ENCODE measurements around the gene C1orf159. TPM values are rescaled to one million over a fixed set of nuclear protein-coding genes. Genes with fewer than 3 reads are reported as not detected.
A peak's percentile ranks its signal among the peaks of the same experiment; 100 is the strongest.

The C1orf159 gene
- total RNA-seq, 1 donor: 14.5 TPM

DNA sequence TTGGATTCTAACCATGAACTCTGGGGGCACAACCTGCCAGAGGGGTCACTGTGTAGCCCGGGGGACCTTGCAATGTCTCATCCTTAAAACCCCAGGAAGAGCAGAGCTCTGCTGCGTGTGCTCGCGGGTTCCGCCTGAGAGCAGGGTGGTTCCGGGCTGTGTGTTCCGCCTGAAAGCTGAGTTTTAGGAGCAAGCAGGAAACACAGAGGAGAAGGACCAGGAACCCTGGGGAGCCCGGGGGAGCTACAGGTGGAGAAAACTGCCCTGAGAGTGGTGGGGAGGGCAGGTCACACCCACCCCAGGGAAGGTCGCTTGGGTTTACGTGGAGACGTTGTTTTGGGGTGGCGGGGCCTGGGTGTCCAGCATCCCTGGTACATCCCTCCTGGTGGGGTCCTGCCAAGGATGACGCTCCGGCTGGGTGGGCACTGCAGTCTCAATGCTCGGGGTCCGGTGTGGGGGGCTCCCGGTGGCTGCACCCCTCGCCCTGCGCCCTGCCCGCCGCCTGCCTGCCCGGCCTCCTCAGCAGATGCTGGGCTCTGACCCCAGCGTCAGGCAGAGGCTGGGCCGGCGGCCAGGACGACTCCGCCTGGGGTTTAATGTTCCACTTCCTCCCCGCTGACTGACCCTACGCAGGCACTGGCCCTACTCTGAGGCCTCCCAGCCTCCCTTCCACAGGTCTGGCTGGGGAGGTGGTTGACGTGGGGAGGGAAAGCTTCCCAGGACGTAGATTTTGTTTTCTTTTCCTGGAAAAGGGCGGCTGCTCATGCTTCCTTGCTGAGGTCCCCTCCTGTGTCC lies 17.3 kb upstream of the C1orf159 start:
- DNase-seq (ENCODE audit: low read depth in 2 of 3, low spot score in 2 of 3): no peak

DNA sequence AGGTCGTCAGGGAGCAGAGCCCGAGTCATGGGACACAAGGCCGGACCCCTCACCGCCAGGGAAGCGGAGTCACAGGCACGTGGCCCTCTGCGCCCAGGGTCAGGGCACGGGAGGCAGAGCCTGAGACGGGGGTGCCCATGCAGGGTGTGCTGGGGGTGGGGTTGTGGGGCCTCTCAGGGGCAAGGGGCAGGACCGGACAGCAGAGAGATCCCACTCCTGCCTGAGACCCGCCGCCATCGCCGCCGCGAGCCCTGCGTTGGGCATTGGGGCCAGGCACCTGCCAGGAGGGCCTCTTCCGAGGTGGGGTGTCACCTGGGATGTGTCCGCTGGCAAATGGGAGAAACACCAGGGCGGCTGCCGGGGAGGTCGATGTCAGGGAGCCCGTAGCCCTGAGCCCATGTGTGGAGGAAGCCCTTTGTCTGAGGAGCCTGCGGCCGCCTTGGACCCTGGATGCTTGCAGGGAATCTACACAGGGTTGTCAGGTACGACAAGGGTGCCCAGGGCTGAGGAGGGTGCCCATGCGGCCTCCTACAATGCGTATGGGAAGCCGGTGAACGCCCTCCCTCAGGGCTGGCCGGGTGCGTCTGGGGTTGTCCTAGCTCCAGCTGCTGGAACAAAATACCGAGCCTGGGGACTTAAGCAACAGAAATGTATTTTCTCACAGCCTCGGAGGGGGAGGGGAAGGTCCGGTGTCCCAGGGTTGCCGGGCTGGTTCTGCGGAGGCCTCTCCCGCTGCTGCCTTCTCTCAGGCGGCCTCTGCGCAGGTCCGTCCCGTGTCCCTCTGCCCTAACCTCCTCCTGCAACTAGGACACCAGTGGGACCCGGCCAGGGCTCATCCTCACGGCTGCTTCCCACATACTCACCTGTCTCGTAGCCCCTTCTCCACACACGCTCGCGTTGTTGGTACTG lies 16.4 kb upstream of the C1orf159 start:
- no peak for DNase-seq (ENCODE audit: low read depth in 2 of 3, low spot score in 2 of 3)

DNA sequence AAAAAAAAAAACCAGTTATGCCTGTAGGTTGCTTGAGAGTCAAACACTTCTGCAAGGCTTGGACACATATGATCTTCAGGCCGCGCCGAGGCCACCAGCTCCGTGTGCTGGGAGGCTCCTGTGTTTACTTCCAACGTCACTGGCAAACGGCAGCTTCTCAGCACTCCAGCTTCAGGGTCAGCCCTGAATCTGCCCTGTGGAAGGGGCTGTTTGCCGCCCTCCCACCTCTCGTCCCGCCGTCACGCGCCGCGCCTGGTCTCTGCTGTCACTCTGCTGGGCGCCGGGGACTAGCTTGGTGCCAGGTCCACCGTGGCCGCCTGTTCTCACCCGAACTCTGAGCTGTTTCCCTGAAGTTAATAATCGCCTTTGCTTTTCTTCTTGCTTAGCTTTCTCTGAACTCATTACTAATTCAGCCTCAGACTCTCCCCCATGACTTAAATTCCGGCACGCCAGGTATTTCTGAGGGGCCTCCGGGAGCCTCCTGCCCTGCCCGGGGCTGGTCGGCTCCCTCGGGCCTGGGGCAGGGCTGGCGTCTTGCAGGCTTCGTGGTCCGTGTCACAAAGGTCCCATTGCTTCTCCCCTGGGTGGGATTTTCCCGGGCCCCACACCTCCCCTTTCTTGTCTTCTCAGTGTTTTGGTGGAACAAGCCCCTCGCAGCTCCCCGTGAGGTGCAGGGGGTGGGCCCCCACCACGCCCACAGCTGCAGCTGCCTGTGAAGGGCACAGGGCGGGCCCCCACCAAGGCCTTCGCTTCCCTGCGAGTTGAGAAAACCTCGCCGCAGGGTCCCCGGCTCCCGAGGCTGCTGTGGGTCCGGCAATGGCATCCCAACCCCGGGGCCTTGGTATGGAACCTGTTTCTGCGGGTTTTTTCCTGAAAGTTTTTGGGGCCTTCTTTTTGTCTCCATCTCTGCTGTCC lies 14.6 kb upstream of the C1orf159 start:
- DNase-seq (ENCODE audit: low read depth in 2 of 3, low spot score in 2 of 3): no peak

DNA sequence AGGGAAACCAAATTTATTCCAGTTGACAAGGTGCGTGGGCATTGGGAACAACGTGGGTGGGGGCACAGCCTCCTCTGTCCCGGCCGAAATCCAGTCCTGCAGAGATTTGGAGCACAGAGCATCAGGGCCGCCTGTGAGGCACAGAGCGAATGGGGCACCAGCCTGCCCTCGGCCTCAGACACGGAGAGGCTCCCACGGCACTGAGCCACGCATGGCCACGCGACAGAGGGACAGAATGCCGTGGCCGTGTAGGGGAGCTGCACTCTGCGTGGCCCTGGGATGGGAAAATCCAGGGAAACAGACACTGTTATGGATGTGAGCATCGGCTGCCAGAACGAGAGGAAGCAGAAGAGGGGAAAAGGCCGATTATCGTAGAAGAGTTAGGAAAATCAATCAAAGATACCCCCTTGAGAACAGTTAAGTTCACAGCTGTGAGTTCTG lies 13.5 kb upstream of the C1orf159 start:
- no peak for DNase-seq (ENCODE audit: low read depth in 2 of 3, low spot score in 2 of 3)

DNA sequence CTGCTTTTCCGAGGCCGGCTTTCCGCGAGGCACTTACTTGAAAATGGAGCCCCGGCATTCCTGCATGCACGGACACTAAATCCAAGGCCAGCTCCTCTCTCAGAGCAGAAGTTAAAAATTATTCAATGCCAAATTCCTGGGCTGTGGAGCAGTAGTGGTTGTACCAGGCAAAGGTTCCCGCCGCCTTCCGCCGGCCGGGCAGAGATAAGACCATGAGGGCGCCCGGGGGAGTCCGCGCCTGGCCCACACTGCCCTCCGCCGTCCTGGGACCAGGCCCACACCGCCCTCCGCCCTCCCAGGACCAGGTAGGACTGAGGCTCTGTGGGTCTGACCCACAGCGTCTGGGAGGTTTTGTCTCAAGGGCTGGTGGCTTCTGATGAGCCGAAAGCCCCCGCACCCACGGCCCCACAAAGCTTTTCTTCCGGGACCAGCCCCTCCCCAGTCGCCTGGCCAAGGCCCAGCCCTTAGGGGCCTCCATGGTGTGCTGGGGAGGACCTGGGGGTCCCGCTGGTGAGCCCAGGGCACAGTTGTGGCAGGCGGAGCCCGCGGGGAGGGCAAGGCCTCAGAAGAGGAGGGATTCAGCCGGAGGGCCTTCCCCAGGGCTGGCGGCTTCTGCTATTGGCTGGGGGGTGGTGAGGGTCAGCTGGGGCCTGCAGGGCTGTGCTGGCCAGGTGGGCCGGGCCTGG lies 12.7 kb upstream of the C1orf159 start:
- no peak for DNase-seq (ENCODE audit: low read depth in 2 of 3, low spot score in 2 of 3)

DNA sequence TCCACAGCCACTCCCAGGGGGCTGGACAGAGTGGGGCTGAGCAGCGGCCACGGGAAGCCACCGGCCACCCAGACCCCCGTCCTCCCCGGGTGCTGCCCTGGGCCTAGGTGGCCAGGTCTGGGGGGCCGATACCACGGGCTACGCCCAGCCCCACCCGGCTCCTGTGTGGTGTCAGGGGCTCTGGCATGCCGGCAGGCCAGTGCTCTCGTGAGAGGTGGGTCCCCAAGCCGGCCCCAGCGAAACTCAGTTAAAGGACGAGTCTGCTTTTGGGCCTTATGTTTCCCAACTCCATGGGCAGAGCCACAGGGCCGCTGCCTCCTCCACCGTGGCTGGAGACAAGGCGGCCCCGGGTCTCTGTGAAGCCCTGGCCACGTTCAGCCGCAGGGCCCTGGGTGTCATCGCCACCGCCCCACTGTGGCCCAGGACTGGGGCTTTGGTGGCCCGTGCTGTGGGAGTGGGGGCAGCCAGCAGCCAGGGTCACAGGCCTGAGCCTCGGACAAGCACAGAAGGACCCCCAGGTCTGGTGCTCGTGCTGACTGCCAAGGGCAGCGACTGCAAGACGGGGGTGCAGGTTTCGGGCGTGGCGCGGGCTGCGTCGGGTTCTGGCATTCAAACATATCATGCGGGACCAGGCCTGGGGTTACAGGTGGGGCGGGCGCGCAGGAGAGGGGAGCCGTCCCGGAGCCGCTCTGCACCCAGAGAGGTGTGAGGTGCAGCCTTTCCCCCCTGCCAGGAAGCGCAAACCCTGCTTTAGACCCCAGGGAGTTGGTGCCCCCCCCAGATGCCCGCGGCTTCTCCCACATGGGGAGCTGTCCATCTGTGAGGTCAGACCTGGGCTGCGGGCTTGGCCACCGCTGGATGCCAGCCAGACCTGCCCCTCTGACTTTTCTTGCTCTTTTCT lies 11.9 kb upstream of the C1orf159 start:
- no peak for DNase-seq (ENCODE audit: low read depth in 2 of 3, low spot score in 2 of 3)

DNA sequence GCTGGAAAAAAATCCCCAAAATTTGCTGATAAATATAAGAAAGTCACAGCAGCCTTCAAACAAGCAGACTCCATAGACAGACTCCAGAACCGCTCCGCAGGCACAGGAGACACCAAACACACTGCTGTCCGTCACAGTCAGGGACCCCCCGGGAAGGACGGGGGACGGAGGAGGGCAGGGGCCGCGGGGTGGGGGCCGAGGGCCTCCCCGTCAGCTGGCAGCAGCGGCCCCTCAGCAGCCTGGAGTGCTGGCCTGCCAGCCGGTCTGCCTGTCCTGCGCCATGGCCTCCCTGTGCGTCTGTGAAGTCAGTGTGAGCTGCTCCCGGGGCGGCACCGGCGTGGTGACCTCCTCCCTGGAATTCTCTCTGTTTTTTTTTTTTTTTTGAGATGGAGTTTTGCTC lies 10.1 kb upstream of the C1orf159 start:
- no peak for DNase-seq (ENCODE audit: low read depth in 2 of 3, low spot score in 2 of 3)

DNA sequence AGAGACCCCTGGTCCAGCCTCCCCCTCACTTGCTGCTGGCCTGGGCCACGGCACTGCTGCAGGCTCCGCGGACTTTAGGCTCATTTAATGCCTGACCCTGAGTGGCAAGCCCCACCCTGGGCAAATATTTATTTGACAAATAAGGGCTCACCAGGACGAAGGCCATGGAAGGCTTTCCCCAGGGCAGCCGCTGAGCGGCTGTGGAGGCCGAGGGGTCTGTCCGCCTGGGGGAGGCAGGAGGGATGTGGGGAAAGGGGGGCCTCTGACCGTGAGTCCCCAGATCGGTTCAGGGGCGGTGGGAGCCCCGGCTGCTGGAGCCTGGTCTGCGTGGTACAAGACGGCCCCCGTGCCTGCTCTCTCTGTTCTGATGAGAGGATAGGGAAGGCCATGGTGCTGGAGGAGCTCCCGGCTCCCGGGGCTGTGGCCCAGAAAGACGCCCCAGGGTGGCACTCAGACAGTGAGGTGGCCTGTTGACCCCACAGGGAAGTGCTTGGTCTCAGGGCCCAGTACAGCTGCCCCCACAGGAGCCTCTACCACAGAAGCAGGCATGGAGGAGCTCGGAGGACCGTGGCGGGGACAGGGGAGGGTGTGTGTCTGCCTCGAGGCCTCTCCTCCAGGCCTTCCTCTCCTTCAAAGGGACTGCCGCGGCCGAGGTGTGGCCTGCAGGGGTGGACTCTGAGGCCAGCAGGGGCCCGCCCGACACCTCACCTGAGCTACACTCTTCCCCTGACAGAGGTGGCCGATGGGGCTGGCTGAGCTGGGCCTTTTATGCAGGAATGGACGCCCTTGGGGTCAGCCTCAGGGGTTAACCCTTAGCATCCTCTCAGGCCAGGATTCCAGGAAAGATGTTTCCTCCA lies 9.1 kb upstream of the C1orf159 start:
- DNase-seq (ENCODE audit: low read depth in 2 of 3, low spot score in 2 of 3): no peak

DNA sequence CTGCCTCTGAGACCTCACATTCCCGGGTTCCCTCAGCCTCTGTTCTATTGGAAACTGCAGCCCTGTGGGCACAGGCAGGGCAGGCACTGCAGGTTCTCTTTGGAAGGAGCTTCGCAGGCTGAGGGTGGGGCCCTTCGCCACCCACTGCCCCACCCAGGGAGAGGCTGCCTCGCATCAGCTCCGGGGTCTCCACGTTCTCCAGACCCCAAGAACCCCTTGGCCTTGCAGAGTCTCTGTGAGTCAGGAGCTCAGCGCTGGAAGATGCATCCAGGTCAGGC lies 8.6 kb upstream of the C1orf159 start:
- no peak for DNase-seq (ENCODE audit: low read depth in 2 of 3, low spot score in 2 of 3)

DNA sequence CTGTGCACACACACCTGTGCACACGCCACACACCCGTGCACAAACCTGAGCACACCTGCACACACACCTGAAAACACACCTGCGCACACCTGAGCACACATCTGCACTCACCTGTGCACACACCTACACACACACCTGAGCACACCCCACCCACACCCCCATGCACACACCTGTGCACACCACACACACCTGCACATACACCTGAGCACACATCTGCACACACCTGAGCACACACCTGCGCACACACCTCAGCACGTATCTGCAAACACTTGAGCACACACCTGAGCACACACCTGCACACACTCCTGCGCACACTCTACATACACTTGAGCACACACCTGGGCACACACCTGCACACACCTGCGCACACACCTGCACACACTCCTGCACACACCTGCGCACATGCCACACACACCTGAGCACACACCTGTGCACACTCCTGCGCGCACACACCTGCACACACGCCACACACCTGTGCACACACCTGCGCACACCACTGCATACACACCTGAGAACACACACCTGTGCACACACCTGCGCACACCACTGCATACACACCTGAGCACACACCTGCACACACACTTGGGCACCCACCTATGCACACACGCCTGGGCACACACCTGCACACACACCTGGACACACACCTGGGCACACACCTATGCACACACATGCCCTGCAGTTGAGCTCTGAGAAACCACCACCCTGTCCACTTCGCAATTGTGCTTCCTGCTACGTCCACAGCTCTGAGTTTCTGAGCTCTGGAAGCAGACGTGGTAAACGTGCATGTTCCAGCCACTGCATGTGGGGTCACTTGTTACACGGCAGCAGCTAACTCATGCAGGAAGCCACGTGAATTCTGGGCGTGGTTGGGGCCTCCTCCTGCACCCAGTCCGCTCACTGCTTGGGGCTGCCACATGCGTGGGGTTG lies 8.0 kb upstream of the C1orf159 start:
- peak in 1 of 3 donors; percentile 55 for DNase-seq (ENCODE audit: low read depth in 2 of 3, low spot score in 2 of 3)

DNA sequence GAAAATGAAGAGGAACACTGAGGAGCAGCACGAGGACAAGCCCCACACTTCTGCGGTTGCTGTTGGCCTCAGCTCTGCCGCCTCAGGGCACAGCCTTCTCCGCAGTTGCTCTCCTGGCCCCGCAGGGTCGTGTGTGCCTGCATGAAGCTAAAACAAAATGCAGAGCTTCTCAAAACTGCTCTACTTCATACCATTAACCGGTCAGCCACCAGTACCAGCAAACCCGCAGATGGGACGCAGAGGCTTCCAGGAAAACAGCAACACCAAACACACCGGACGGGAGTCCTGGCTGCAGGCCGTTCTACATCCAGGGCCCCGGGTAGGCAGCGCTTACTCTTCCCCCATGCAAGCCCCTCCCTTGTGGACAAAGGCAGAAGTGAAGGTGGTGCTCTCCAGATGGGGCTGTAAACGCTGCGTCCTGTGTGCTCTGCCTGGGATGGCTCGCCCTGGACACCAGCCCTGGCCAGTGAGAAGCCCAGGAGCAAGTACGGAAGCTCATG lies 7.1 kb upstream of the C1orf159 start:
- DNase-seq (ENCODE audit: low read depth in 2 of 3, low spot score in 2 of 3): peak in 1 of 3 donors; percentile 44

DNA sequence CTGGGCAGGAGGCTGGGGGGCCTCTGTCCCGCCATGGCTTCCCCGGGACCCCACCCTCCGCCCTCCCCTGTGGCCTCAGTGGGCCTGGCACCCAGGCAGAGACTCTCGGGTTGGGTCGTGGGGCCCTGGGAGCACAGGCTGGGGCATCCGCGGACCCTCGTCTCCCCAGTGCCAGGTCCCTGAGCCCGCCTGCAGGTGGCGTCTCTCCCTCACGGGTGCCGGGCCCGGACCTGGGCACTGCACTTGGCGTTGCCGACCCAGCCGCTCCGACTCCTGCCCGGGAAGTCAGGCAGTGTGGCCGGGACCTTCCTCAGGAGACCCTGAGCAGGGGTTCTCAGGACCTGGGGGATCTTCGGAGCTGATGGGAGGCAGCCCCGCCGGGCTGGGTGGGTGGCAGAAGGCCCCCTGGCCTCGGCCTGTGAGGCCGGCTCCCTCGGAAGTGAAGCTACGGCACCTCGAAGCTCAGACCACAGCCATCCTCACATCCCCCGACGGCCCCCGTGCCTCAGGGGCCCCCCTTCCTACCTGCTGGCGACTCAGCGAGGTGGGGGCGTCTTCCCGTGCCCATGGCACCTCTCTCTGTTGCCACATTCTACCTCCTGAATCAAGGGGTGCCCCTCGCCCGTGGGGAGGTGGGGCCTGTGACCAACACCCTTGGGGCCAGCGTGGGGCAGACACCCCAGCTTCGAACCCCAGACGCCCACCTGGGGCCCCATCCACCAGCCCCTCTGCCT lies 6.4 kb upstream of the C1orf159 start:
- DNase-seq (ENCODE audit: low read depth in 2 of 3, low spot score in 2 of 3): peak; percentile 73 to 83 (median 76)

DNA sequence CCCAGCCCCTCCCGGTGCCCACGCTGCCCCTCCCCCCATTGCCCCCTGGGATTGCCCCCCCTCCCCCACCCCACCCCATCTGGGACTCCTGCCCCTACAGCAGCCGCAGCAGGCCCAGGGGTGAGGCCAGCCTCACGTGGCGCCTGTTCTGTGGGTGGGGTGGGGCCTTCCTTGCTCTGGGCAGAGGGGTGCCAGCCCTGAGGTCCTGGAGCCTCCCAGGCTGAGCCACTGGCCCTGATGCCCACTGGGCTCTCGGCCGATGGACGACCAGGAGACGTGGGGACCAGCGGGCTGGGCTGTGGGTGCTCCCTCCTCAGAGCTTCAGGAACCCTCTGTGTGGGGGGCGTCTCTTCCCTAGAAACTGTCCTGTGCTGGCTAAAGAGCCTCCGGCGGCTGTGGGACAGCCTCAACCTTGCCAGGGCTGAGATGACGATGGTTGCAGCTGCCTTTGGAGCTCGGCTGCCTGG lies 5.8 kb upstream of the C1orf159 start:
- no peak for DNase-seq (ENCODE audit: low read depth in 2 of 3, low spot score in 2 of 3)

DNA sequence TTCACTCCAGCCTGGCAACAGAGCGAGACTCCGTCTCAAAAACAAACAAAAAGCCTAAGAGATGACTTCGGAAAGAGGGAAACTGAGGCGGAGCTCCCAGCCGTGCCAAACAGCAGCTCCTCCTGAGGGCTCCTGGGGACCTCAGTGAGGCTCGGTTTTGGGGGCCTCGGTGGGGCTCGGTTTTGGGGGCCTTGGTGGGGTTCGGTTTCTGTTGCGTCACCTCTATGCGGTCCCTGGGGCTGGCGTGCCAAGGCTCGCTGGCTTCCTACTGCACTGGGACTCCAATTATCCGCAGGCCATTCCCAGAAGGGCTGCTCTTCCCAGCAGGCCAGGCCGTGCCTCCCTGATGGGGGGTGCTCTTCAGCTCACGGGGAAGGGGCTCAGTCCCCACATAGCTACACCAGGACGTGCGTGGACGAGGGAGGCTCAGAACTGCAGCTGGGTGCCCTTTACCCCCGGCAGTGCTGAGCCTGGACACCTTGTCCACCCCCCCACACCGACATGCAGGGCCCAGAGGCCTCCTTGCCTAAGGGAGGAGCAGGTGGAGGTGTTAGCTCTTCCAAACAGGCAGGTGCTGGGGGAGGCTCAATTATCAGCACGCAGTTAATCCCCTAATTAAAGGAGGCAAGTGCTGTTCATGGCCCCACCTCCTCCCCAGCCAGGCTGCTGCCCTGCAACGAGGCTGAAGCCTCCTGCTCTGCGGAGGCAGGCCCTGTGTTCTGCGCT lies 5.1 kb upstream of the C1orf159 start:
- no peak for DNase-seq (ENCODE audit: low read depth in 2 of 3, low spot score in 2 of 3)

DNA sequence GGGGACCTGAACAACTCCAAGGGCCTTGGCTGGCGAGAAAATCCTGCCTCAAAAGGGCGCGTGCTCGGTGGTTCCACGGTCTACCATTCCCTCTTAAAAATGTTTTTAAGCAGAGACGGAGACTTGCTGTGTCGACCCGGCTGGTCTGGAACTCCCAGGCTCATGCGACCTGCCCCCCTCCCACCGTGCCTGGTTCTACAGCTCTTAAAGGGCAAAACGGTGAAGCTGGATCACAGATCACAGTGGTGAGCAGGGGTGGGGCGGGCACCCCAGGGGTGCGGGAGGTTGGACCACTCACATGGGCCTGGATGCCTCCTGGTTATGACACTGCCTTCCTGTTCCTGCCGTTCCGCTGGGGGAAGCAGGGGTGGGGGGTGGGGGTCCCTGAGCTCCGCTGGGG lies 4.2 kb upstream of the C1orf159 start:
- no peak for DNase-seq (ENCODE audit: low read depth in 2 of 3, low spot score in 2 of 3)

Measured in hematopoietic multipotent progenitor cell (in vitro differentiated cells).